GM06990 (cell line): ENCODE data around the gene RACGAP1.
"Not testable (repeated sequence)": the region's sequence is repeated elsewhere in the genome, so short reads cannot be mapped to it uniquely, and the experiment has no call there.

Experiments
- DNase-seq: peaks from one replicate; pipeline ENCODE4 v3.0.0-alpha.2; 2011; ENCODE audit not compliant: insufficient read length; ENCODE audit errors: extremely low read depth
- H3K27me3 ChIP-seq: replicated peaks from 2 replicates; pipeline ENCODE4 v1.6.0; 2011; ENCODE audit warnings: low read length; ENCODE audit not compliant: control insufficient read depth, insufficient read depth
- H3K36me3 ChIP-seq: 2 replicates; pipeline ENCODE4 v1.5.1; 2011; ENCODE audit warnings: low read length; ENCODE audit not compliant: control insufficient read depth, insufficient read depth
- H3K4me3 ChIP-seq: replicated peaks from 2 replicates; pipeline ENCODE4 v1.5.1; 2011; ENCODE audit warnings: low read depth, mild to moderate bottlenecking, control low read depth, low read length
- CTCF ChIP-seq: IDR thresholded peaks from 2 replicates; pipeline ENCODE4 v1.5.1; 2011; ENCODE audit warnings: low read length, control low read depth, mild to moderate bottlenecking, inconsistent platforms; ENCODE audit not compliant: insufficient read depth, poor library complexity, severe bottlenecking

The RACGAP1 gene

DNA sequence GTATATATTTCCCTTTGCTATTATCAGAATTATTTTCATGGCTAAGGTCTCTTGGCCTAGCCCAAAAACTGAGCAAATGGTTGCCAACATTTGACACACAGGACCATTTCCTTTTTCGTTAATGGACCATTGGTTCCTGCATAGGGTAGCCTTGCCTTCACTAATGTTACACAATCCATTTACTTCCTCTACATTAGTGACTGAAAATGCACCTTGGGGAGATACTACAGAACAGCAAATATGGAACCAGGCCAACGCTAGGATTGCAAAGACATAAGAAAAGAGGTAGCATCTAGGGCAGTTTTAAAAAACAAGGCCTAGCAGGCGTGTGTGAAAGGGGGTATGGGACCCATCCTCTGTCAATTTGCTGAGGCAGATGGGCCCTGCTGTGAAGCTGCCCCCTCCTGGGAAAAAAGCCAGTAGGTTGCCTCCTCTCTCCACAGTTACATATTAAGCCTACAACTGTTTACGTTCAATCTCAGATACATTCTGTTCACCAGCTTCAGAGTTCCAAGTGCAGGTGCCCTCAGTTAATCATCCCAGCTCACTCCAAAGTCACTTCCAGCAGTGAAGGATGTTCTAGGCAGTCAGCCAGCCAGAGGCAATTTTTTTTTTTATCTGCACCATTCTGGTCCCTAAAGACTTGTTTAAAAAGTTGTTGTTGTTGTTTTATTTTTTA lies 37.5 kb downstream of the RACGAP1 start:
- H3K36me3 ChIP-seq, result peaks cover 8% of the 10 kb centered on the region

GRCh38 chr12:49986476-49986875 lies 38.8 kb downstream of the RACGAP1 start:
- H3K4me3 ChIP-seq, H3K27me3 ChIP-seq, H3K36me3 ChIP-seq, DNase-seq: not testable (repeated sequence)

More for the DNA sequence above, 37.5 kb downstream of the RACGAP1 start:
- no peak for TF ChIP-seq CTCF
- Histone ChIP-seq H3K4me3 (no peak overlapping the region), H3K27me3 (no peaks in the 10 kb centered on the region)
- DNase-seq, result no peak

- Histone ChIP-seq H3K36me3 (peaks cover 5% of the 10 kb centered on the region), H3K27me3 (no peaks in the 10 kb centered on the region), H3K4me3 (no peak overlapping the region)
- no peak for TF ChIP-seq CTCF
- DNase-seq, result no peak
These were observed 39.3 kb downstream of the RACGAP1 start for GRCh38 chr12:49985981-49986380.

DNA sequence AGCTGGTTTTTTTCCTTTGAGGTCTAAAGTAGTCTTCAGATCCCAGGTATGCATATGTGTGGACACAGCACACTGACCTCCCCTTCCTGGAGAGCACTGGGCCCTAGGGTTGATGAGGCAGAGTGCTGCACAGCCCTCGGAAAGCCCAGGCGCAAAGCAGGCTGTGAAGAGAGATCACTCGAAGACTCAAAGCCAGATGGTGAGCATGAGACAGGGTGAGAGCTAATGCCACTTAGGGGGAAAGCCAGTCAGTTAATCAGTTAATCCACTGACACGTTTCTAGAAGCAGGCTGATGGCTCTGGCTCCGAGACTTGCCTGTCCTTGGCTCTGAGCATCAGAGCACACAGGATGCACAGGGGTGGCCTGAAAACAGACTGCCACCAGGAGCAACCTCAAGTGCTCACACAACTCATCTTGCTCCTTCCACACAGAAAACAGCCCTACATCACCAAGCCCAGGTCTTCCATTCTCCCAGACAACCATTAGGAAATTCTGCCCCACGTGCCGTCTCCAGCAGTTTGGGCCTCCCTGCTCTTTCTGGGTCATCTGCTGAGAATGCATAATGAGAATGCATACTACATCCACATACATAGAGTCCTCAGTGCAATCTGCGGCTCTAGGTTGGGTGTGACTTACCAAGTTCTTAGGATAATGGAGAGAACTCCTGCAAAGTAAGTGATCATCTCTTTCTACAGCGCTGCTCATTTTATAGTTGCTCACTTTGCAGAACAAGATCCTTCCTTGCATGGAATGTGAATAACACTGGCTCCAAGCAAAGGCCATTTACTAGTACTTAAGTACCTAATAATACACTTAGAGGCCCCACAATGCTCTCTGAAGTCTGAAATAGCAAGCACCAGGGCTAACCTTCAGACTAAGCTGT lies 40.6 kb downstream of the RACGAP1 start:
- Histone ChIP-seq H3K36me3 (peaks cover 4% of the 10 kb centered on the region), H3K27me3 (no peaks in the 10 kb centered on the region), H3K4me3 (no peak overlapping the region)
- DNase-seq, result no peak
- no peak for TF ChIP-seq CTCF

DNA sequence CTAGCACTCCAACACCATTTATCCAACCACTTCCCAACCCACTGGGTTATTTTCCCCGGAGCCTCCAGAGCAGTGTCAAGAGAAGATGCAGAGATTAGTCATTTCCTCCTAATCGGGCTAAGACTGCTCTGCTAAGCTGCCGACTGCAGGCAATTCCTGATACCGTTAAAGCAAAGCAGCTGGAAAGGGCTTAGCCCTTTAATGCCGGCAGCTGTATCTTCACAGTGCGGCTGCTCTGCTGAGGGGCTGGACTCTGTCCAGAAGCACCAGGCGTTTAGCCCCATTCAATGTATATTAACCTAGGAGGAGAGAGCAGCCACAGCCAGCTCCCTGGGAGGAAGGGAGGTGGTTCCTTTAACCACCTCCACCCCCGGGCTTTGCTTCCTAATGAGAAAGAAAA lies 41.4 kb downstream of the RACGAP1 start:
- H3K4me3 ChIP-seq, result no peak overlapping the region
- no peak for TF ChIP-seq CTCF
- DNase-seq, result no peak
- H3K36me3 ChIP-seq, result peaks cover 4% of the 10 kb centered on the region
- H3K27me3 ChIP-seq, result no peaks in the 10 kb centered on the region
